DND-41 (cell line): ENCODE data around the gene DIRAS1.

Source experiments
- ATAC-seq: fragments of 200-7000 bp; cut with Tn5 transposase; 3 replicates; pipeline ENCODE4 v1.9.1; 2021; ENCODE audit warnings: low read depth; ENCODE audit not compliant: insufficient read depth
- DNase-seq: peaks from one replicate; pipeline ENCODE4 v3.0.0-alpha.2; 2020
- H2AFZ ChIP-seq: 2 replicates; pipeline ENCODE4 v1.6.0; 2012; ENCODE audit warnings: low read depth, low read length
- H3K27ac ChIP-seq: 2 replicates; pipeline ENCODE4 v1.5.1; 2012; ENCODE audit warnings: low read length, inconsistent platforms
- H3K27me3 ChIP-seq: fragments of 200-600 bp; sonication (generic); 2 replicates; pipeline ENCODE4 v1.6.0; 2012; ENCODE audit warnings: low read length, mild to moderate bottlenecking, inconsistent platforms; ENCODE audit not compliant: insufficient read depth, poor library complexity
- H3K36me3 ChIP-seq: 2 replicates; pipeline ENCODE4 v1.5.1; 2012; ENCODE audit warnings: low read length, inconsistent platforms; ENCODE audit not compliant: insufficient read depth
- H3K4me1 ChIP-seq: 2 replicates; pipeline ENCODE4 v1.5.1; 2012; ENCODE audit warnings: mild to moderate bottlenecking, low read length; ENCODE audit not compliant: insufficient read depth
- H3K4me2 ChIP-seq: 2 replicates; pipeline ENCODE4 v1.6.0; 2012; ENCODE audit warnings: mild to moderate bottlenecking, moderate library complexity, low read length, inconsistent platforms; ENCODE audit not compliant: insufficient read depth
- H3K4me3 ChIP-seq, 2 experiments: fragments of 200-600 bp in 1 of 2; shearing (Covaris generic) in 1 of 2; 2 replicates each; pipeline ENCODE4 v1.5.1; 2012 to 2016; ENCODE audit warnings: inconsistent platforms in 2 of 2, low read length in 2 of 2, mild to moderate bottlenecking in 2 of 2, low read depth in 1 of 2, moderate library complexity in 1 of 2
- H3K79me2 ChIP-seq: 2 replicates; pipeline ENCODE4 v1.6.0; 2012; ENCODE audit warnings: low read length, inconsistent platforms; ENCODE audit not compliant: insufficient read depth
- H3K9ac ChIP-seq: 2 replicates; pipeline ENCODE4 v1.6.0; 2012; ENCODE audit warnings: low read depth, mild to moderate bottlenecking, inconsistent platforms, low read length, moderate library complexity
- H3K9me3 ChIP-seq: 2 replicates; pipeline ENCODE4 v1.5.1; 2012; ENCODE audit warnings: low read length, moderate library complexity, mild to moderate bottlenecking, inconsistent platforms; ENCODE audit not compliant: insufficient read depth, severe bottlenecking
- H4K20me1 ChIP-seq: 2 replicates; pipeline ENCODE4 v1.6.0; 2012; ENCODE audit warnings: low read length; ENCODE audit not compliant: insufficient read depth
- EZH2 ChIP-seq: IDR thresholded peaks from 3 replicates; pipeline ENCODE4 v1.6.1; 2012; ENCODE audit warnings: borderline replicate concordance, low read depth, mild to moderate bottlenecking, moderate library complexity, low read length, inconsistent platforms; ENCODE audit not compliant: severe bottlenecking
- TF ChIP-seq, protein P1 (sequence below): IDR thresholded peaks from 2 replicates; pipeline ENCODE4 v1.5.1; 2012; ENCODE audit warnings: borderline replicate concordance, low read length, moderate library complexity, mild to moderate bottlenecking; ENCODE audit not compliant: poor library complexity, severe bottlenecking; ENCODE audit errors: extremely low read depth

The DIRAS1 gene

DNA sequence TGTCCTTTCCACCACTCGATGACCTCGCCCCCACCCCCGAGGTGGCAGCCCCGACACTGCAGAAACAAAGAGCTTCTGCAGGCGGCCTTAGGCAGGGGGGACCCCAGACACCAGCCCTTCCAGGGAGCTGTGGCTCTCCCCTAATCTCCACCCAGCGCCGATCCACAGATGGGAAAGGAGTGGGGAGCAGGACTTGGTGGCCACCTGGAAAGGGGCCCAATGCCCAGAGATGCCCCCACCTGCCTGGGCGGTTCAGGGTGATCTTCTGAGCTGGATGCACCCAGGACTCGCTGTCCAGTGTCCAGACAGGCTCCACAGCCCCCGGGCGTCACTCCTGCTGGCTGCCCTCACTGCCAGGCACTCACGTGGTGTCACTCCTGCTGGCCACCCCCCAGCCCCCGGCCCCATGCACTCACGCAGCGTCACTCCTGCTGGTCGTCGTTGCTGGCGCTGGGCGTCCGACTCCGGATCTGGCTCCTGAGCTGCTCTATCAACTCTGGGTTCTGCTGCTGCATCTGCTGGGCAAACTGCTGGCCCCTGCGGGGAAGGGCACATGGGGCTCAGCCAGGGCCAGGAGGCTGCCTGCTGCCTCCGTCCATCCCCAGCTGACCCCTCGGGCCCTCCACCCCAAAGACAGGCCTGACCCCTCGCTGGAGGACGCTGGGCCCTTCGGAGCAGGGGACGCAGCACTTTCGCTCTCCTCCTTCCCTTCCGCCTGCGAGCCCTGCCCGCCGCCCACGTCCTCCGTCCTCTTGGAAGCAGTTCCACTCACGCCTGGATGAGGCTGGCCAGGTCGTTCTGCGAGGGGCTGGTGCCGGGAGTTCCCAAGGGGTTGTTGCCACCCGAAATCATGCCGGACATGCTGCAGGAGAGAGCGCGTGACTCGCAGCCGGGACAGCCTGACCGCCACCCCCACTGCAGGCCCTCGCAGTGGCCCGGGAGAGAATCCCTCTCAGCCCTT, 36.0 kb upstream of the DIRAS1 start:
- peaks cover 76% of the 10 kb centered on the region for H3K36me3 ChIP-seq
- no peak overlapping the region for H3K27ac ChIP-seq
- peaks cover 13% of the 10 kb centered on the region for H4K20me1 ChIP-seq
- no peak overlapping the region for H2AFZ ChIP-seq
- DNase-seq (no peak), ATAC-seq (no peak)
- no peak overlapping the region for H3K9ac ChIP-seq
- no peak overlapping the region for H3K4me2 ChIP-seq
- TF ChIP-seq EZH2, result no peak
- TF ChIP-seq, protein P1, sequence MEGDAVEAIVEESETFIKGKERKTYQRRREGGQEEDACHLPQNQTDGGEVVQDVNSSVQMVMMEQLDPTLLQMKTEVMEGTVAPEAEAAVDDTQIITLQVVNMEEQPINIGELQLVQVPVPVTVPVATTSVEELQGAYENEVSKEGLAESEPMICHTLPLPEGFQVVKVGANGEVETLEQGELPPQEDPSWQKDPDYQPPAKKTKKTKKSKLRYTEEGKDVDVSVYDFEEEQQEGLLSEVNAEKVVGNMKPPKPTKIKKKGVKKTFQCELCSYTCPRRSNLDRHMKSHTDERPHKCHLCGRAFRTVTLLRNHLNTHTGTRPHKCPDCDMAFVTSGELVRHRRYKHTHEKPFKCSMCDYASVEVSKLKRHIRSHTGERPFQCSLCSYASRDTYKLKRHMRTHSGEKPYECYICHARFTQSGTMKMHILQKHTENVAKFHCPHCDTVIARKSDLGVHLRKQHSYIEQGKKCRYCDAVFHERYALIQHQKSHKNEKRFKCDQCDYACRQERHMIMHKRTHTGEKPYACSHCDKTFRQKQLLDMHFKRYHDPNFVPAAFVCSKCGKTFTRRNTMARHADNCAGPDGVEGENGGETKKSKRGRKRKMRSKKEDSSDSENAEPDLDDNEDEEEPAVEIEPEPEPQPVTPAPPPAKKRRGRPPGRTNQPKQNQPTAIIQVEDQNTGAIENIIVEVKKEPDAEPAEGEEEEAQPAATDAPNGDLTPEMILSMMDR, result no peak
- H3K9me3 ChIP-seq, result no peaks in the 10 kb centered on the region
- no peaks in the 10 kb centered on the region for H3K79me2 ChIP-seq
- no peaks in the 10 kb centered on the region for H3K4me1 ChIP-seq
- no peaks in the 10 kb centered on the region for H3K27me3 ChIP-seq
- H3K4me3 ChIP-seq, result no peak overlapping the region

DNA sequence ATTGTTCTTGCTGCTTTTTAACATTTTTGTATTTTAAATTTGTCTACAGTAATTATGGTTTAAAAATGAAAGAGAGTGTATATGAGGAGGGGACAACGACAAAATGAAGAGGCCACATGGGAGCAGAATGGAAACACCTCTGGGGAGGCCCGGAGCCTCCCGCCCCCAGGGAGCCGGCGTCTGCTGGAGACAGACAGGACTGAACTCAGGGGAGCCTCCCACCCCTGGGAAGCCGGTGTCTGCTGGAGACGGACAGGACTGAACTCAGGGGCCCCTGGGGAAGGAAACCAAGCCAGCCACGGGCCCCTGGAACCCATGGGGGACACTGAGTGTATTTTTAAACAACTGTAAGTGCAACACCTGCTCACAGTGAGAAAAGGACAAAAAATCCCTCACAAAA, 35.3 kb upstream of the DIRAS1 start:
- H3K9me3 ChIP-seq, result no peaks in the 10 kb centered on the region
- DNase-seq (no peak), ATAC-seq (no peak)
- H3K4me3 ChIP-seq, result no peak overlapping the region
- no peak overlapping the region for H3K27ac ChIP-seq
- no peaks in the 10 kb centered on the region for H3K79me2 ChIP-seq
- no peak overlapping the region for H2AFZ ChIP-seq
- H3K36me3 ChIP-seq, result peaks cover 71% of the 10 kb centered on the region
- no peak overlapping the region for H3K4me2 ChIP-seq
- H4K20me1 ChIP-seq, result peaks cover 13% of the 10 kb centered on the region
- no peak overlapping the region for H3K9ac ChIP-seq
- no peaks in the 10 kb centered on the region for H3K27me3 ChIP-seq
- H3K4me1 ChIP-seq, result no peaks in the 10 kb centered on the region
- no peak for TF ChIP-seq EZH2
- TF ChIP-seq, protein P1, result no peak

DNA sequence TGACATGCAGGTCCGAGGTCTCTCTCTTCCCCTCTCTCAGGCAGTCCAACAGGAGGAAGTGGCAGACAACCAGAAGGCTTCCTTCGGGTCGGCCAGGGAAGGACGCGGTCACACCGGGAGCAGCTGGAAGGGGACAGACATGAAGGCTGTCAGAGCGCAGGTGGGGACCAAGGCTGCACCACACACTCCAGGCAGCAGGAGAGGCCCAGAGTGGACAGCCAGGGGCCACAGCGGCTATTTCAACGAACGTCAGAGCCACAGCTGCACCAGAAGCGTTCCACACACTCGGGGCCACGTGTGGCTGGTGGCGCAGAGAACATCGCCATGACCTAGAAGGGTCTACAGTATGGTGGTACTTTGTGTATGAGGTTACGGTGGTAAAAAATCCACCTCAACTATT, 34.6 kb upstream of the DIRAS1 start:
- Histone ChIP-seq H3K27me3 (no peaks in the 10 kb centered on the region), H3K4me1 (no peaks in the 10 kb centered on the region), H3K27ac (no peak overlapping the region), H3K4me2 (no peak overlapping the region), H3K36me3 (peaks cover 65% of the 10 kb centered on the region), H2AFZ (no peak overlapping the region), H3K4me3 (no peak overlapping the region), H4K20me1 (peaks cover 11% of the 10 kb centered on the region), H3K9ac (no peak overlapping the region), H3K9me3 (no peaks in the 10 kb centered on the region), H3K79me2 (no peaks in the 10 kb centered on the region)
- TF ChIP-seq, protein P1, result no peak
- no peak for TF ChIP-seq EZH2
- no peak for DNase-seq
- ATAC-seq, result no peak
